ENCODE data around the gene ADRB1.

Gene ADRB1

DNA sequence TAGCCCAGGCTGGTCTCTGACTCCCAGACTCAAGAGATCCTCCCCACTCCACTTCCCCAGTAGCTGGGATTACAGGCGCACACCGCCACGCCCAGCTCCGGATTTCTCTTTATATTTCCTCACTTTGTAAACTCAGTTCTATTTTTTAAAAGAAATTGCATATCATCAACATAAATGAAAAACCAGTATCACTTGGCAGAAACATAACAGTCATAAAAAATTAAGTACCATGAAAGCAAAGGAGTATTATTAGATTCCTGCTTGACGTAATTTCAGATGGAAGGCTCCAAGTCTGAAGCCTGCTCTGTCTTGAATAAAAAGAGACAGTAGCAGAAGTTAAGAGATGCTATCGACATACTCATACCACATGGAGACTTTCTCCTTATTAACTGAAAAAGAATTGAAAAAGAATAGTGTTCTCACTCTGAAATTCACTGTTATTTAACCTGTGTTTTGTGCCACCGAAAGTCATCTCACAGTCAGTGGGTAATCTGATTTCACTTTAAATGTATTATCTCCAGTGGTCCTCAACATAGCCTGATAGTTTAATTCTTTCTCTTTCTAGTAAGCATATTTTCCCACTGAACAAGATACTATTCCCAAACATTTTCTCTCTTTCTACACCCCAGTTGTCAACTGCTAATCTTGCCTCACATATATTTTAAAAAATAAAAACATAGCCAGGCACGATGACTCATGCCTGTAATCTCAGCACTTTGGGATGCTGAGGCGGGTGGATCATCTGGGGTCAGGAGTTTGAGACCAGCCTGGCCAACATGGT is 40.3 kb upstream of the ADRB1 start:
- in situ Hi-C loops (cut with HindIII; ENCODE audit: low sequenced_read_pairs): no loop called here
- no peak for DNase-seq (ENCODE audit: low read depth, low spot score)

DNA sequence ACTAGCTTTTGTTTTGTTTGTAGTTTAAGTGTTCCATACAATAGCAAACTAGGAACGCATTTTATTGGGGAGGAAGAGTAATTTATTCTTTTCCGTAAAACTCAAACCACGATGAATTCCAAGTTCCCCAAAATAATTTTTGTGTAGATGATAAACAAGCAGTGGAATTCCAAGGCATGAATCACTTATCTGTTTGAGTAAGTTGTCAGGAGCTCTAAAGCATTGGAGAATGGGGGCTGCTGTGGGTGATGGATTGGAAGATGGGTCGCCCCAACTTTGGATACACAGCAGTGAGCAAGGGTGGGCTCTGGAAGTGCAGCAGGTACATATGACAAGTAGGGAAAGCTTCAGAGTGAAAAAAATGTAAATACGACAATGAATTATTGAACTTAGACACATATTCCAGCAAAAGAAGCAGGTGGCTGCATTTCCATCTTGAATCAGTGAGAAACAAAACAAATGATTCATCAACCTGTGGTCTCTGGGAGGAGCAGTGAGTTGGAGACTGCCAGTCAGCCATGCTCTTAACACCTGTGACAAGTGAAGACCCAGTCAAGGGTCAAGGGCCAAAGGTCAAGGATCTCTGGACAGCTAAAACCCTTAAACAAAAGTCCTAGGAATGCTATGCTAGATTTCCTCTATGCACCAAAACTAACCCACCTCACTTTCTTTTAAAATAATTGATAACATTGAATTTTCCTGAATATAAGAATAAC is 34.2 kb upstream of the ADRB1 start:
- no peak overlapping the region for H3K4me3 ChIP-seq (ENCODE audit: low read depth, low read length)
- TF ChIP-seq CTCF (IDR thresholded peaks at IDR 0.05; ENCODE audit: low read depth, low read length): no peak
- in situ Hi-C loops (cut with HindIII; ENCODE audit: low sequenced_read_pairs): no loop called here
- DNase-seq (ENCODE audit: low read depth, low spot score): no peak

More for the DNA sequence above, 40.3 kb upstream of the ADRB1 start:
- TF ChIP-seq CTCF (IDR thresholded peaks at IDR 0.05; ENCODE audit: low read depth, low read length): no peak
- H3K4me3 ChIP-seq (ENCODE audit: low read depth, low read length): no peak overlapping the region

GRCh38 chr10:114010316-114010715 is 33.4 kb upstream of the ADRB1 start:
- DNase-seq (ENCODE audit: low read depth, low spot score): no peak
- H3K4me3 ChIP-seq (ENCODE audit: low read depth, low read length): no peak overlapping the region
- TF ChIP-seq CTCF (IDR thresholded peaks at IDR 0.05; ENCODE audit: low read depth, low read length): no peak
- in situ Hi-C loops (cut with HindIII; ENCODE audit: low sequenced_read_pairs): no loop called here

- in situ Hi-C loops (cut with HindIII; ENCODE audit: low sequenced_read_pairs): no loop called here
- TF ChIP-seq CTCF (IDR thresholded peaks at IDR 0.05; ENCODE audit: low read depth, low read length): no peak
- no peak overlapping the region for H3K4me3 ChIP-seq (ENCODE audit: low read depth, low read length)
- DNase-seq (ENCODE audit: low read depth, low spot score): no peak
Observed at GRCh38 chr10:114012650-114013049, 31.0 kb upstream of the ADRB1 start.

GRCh38 chr10:114015708-114016107 is 28.0 kb upstream of the ADRB1 start:
- no peak overlapping the region for H3K4me3 ChIP-seq (ENCODE audit: low read depth, low read length)
- no peak for TF ChIP-seq CTCF (IDR thresholded peaks at IDR 0.05; ENCODE audit: low read depth, low read length)
- no peak for DNase-seq (ENCODE audit: low read depth, low spot score)
- in situ Hi-C loops (cut with HindIII; ENCODE audit: low sequenced_read_pairs): no loop called here

- in situ Hi-C loops (cut with HindIII; ENCODE audit: low sequenced_read_pairs): no loop called here
- no peak overlapping the region for H3K4me3 ChIP-seq (ENCODE audit: low read depth, low read length)
- no peak for TF ChIP-seq CTCF (IDR thresholded peaks at IDR 0.05; ENCODE audit: low read depth, low read length)
- DNase-seq (ENCODE audit: low read depth, low spot score): no peak
Observed at GRCh38 chr10:114017271-114017670, 26.4 kb upstream of the ADRB1 start.
